K562 (cell line): ENCODE results near the gene CLASP1. TPM values are rescaled to one million over a fixed set of nuclear protein-coding genes. Genes with fewer than 3 reads are reported as not detected.

ENCODE experiments used
- ATAC-seq: fragments of 200-7000 bp; cut with Tn5 transposase; 3 replicates; pipeline ENCODE4 v1.9.1; 2020; ENCODE audit warnings: moderate library complexity
- BruUV-seq: library from RNA; stranded (reverse); fragments of 400-500 nt; replicated peaks from 2 replicates; lab custom pipeline; 2021; lab: Mats Ljungman, UMichigan
- CTCF ChIA-PET: fragments of 300-600 bp; formaldehyde crosslinking; extraction: SDS; loops from one replicate; lab custom pipeline; 2021; ENCODE audit warnings: low intra/inter-chr PET ratio; lab: Yijun Ruan, JAX
- POLR2A ChIA-PET: fragments of 300-600, 350-650 bp; sonication (Branson Sonifier 250); formaldehyde crosslinking; extraction: SDS; loops from one replicate; lab custom pipeline; 2021; ENCODE audit warnings: antibody characterized with exemption, inconsistent platforms; lab: Yijun Ruan, JAX
- DNase-seq, 4 experiments: peaks; one replicate each; pipeline versions ENCODE4 v3.0.0 to v3.0.0-alpha.2; 2011 to 2018; ENCODE audit warnings: low spot score in 3 of 4, mixed read lengths in 3 of 4; ENCODE audit errors: extremely low read depth in 1 of 4
- FAIRE-seq: peaks from 2 replicates; lab custom pipeline; 2011; peaks lifted over from hg19 to GRCh38; lab: Jason Lieb, UNC
- H2AFZ ChIP-seq: 2 replicates; pipeline ENCODE4 v1.6.0; 2011; ENCODE audit warnings: low read depth, low read length, control low read depth, inconsistent platforms
- H3K27ac ChIP-seq: fragments of 200-600 bp; 3 replicates; pipeline ENCODE4 v1.8.0; 2011; ENCODE audit warnings: low read depth, mild to moderate bottlenecking, control low read depth, inconsistent platforms, low read length, moderate library complexity, mixed read lengths; ENCODE audit errors: extremely low read depth
- H3K27me3 ChIP-seq, 2 experiments: fragments of 300-600 bp in 1 of 2; 2 replicates in 1 of 2; 3 replicates in 1 of 2; pipeline versions ENCODE4 v1.6.0 to v1.8.0; 2011; ENCODE audit warnings: inconsistent platforms in 2 of 2, low read length in 2 of 2, mild to moderate bottlenecking in 1 of 2, mixed read lengths in 1 of 2, moderate library complexity in 1 of 2; ENCODE audit not compliant: control insufficient read depth in 2 of 2, insufficient read depth in 2 of 2
- H3K36me3 ChIP-seq: fragments of 300-600 bp; 3 replicates; pipeline ENCODE4 v1.8.0; 2011; ENCODE audit warnings: mild to moderate bottlenecking, low read length, inconsistent platforms; ENCODE audit not compliant: control insufficient read depth, insufficient read depth
- H3K4me1 ChIP-seq, 2 experiments: fragments of 200-600 bp in 1 of 2; replicated peaks in 1 of 2; 2 replicates in 1 of 2; 3 replicates in 1 of 2; pipeline versions ENCODE4 v1.5.1 to v1.8.0; 2011; ENCODE audit warnings: inconsistent platforms in 2 of 2, low read length in 2 of 2, mild to moderate bottlenecking in 1 of 2, mixed read lengths in 1 of 2, moderate library complexity in 1 of 2; ENCODE audit not compliant: control insufficient read depth in 2 of 2, insufficient read depth in 2 of 2
- H3K4me2 ChIP-seq: 2 replicates; pipeline ENCODE4 v1.6.1; 2011; ENCODE audit warnings: low read length, control low read depth, inconsistent platforms, mixed read lengths; ENCODE audit not compliant: insufficient read depth
- H3K4me3 ChIP-seq: fragments of 200-600 bp; sonication (generic), shearing (Covaris generic); 2 replicates; pipeline ENCODE4 v1.5.1; 2016; ENCODE audit warnings: control low read depth, inconsistent platforms
- H3K79me2 ChIP-seq: fragments of 200-600 bp; 3 replicates; pipeline ENCODE4 v1.8.0; 2011; ENCODE audit warnings: low read length, inconsistent platforms; ENCODE audit not compliant: control insufficient read depth, insufficient read depth
- H3K9ac ChIP-seq, 2 experiments: 2 replicates each; pipeline versions ENCODE4 v1.6.0 to v1.6.1; 2011; ENCODE audit warnings: low read depth in 2 of 2, low read length in 2 of 2, control low read depth in 1 of 2, inconsistent platforms in 1 of 2, mild to moderate bottlenecking in 1 of 2, mixed read lengths in 1 of 2; ENCODE audit not compliant: insufficient read depth in 1 of 2
- H3K9me1 ChIP-seq: one replicate; pipeline ENCODE4 v1.6.0; 2011; ENCODE audit warnings: inconsistent platforms, mild to moderate bottlenecking, low read length, moderate library complexity; ENCODE audit not compliant: control insufficient read depth, insufficient read depth
- H3K9me3 ChIP-seq: replicated peaks from 2 replicates; pipeline ENCODE4 v1.5.1; 2011; ENCODE audit warnings: low read depth, low read length, inconsistent platforms; ENCODE audit not compliant: control insufficient read depth, insufficient read depth
- H4K20me1 ChIP-seq: replicated peaks from 2 replicates; pipeline ENCODE4 v1.6.1; 2011; ENCODE audit warnings: low read length, inconsistent platforms, mixed read lengths; ENCODE audit not compliant: control insufficient read depth, insufficient read depth
- CBFA2T3 ChIP-seq: fragments of 450-650 bp; IDR thresholded peaks from 2 replicates; pipeline ENCODE4 v1.6.1; 2017
- CTCFL ChIP-seq: IDR thresholded peaks from 2 replicates; pipeline ENCODE4 v1.6.1; 2011; ENCODE audit warnings: borderline replicate concordance, low read depth, mild to moderate bottlenecking, moderate library complexity, low read length; ENCODE audit not compliant: insufficient read depth, poor library complexity, severe bottlenecking
- E2F3 ChIP-seq: fragments of 250-450 bp; sonication (Bioruptor Pico); IDR thresholded peaks from 2 replicates; pipeline ENCODE4 v1.4.0; 2020; ENCODE audit warnings: mild to moderate bottlenecking
- GTF3C2 ChIP-seq: IDR thresholded peaks from 3 replicates; pipeline ENCODE4 v1.6.1; 2011; ENCODE audit warnings: borderline replicate concordance, mild to moderate bottlenecking, moderate library complexity; ENCODE audit not compliant: insufficient read length; ENCODE audit errors: extremely low read depth
- MEF2A ChIP-seq: IDR thresholded peaks from 2 replicates; pipeline ENCODE4 v1.6.1; 2011; ENCODE audit warnings: low read depth, mild to moderate bottlenecking, low read length, moderate library complexity; ENCODE audit not compliant: control insufficient read depth
- MTF1 ChIP-seq: fragments of 250-450 bp; sonication (Bioruptor Pico); IDR thresholded peaks from 2 replicates; pipeline ENCODE4 v1.9.0; 2021; ENCODE audit warnings: moderate library complexity, mild to moderate bottlenecking, inconsistent platforms, borderline replicate concordance
- NFE2 ChIP-seq: IDR thresholded peaks from 2 replicates; pipeline ENCODE4 v1.6.1; 2014; ENCODE audit warnings: antibody characterized with exemption, low read depth
- NR3C1 ChIP-seq: sonication (generic); formaldehyde crosslinking; IDR thresholded peaks from 2 replicates; pipeline ENCODE4 v1.8.1; 2022; ENCODE audit warnings: missing genetic modification reagents
- PCBP1 ChIP-seq: fragments of 200-400 bp; formaldehyde crosslinking; IDR thresholded peaks from 2 replicates; pipeline ENCODE4 v1.6.1; 2018; ENCODE audit warnings: mild to moderate bottlenecking, low read depth, low read length; ENCODE audit not compliant: poor library complexity, severe bottlenecking
- SNRNP70 ChIP-seq: fragments of 200-400 bp; formaldehyde crosslinking; optimal IDR thresholded peaks from 2 replicates; pipeline ENCODE3; 2017; ENCODE audit warnings: low read depth, low read length
- TAF9B ChIP-seq: fragments of 450-650 bp; IDR thresholded peaks from 2 replicates; pipeline ENCODE4 v1.6.1; 2018; ENCODE audit warnings: mild to moderate bottlenecking; ENCODE audit not compliant: partially characterized antibody
- ZNF354B ChIP-seq: fragments of 250-450 bp; sonication (Bioruptor Pico); IDR thresholded peaks from 2 replicates; pipeline ENCODE4 v1.4.0; 2020
- ZNF584 ChIP-seq: fragments of 200-800 bp; sonication (Bioruptor generic); IDR thresholded peaks from 2 replicates; pipeline ENCODE4 v1.6.1; 2016; ENCODE audit warnings: low read depth, mild to moderate bottlenecking, missing genetic modification characterization, missing compliant biosample characterization
- ZNF717 ChIP-seq: fragments of 250-450 bp; sonication (Bioruptor Pico); IDR thresholded peaks from 2 replicates; pipeline ENCODE4 v1.5.0; 2021
- WGBS: fragments of 100-300 bp; shearing (Covaris generic); methylation state at CpG from one replicate; pipeline ENCODE4 v1.1.6; 2016; ENCODE audit warnings: low coverage, mixed read lengths; ENCODE audit not compliant: insufficient coverage; ENCODE audit errors: missing lambda C conversion rate; 5-methylcytosine and 5-hydroxymethylcytosine counted together
- in situ Hi-C: fragments of 300-500 bp; cut with MboI; formaldehyde crosslinking; loops from 4 replicates; pipeline ENCODE4 v1.15.0; 2018; ENCODE audit warnings: inconsistent platforms, mixed read lengths
- intact Hi-C: fragments of 100-400 bp; cut with micrococcal nuclease; formaldehyde crosslinking; loops from 2 replicates; pipeline ENCODE4 v1.14.2; 2022
- polyA plus RNA-seq, 8 experiments: library from polyadenylated mRNA; depleted of rRNA in 4 of 8; stranded (reverse) in 5 of 8; unstranded in 3 of 8; fragments of >200 nt; fragmentation: Nextera tagmentation in 2 of 8; fragmentation: Illumina TruSeq in 1 of 8; extraction: Ambion mirVana in 2 of 8; extraction: Trizol in 1 of 8; gene quantifications; 2 replicates each; pipeline versions ENCODE4 v1.2.1 to v1.2.3, GENCODE V29; 2011 to 2014; ENCODE audit warnings: inconsistent platforms in 1 of 8, missing spikeins in 1 of 8
- total RNA-seq, 7 experiments: library from RNA; depleted of rRNA in 6 of 7; stranded (reverse); fragments of >200 nt in 6 of 7; fragmentation: Illumina TruSeq in 2 of 7; extraction: Trizol in 2 of 7; gene quantifications; 2 replicates each; pipeline versions ENCODE4 v1.2.1 to v1.2.3, GENCODE V29; 2011 to 2021; ENCODE audit warnings: low replicate concordance in 1 of 7

CLASP1 gene
- total and polyA plus RNA-seq, 9 of the 15 experiments (the other 6 are each of a cell fraction or from before 2014, with no cell fraction given): 1.7 to 40.3 (median 20.7) TPM

DNA sequence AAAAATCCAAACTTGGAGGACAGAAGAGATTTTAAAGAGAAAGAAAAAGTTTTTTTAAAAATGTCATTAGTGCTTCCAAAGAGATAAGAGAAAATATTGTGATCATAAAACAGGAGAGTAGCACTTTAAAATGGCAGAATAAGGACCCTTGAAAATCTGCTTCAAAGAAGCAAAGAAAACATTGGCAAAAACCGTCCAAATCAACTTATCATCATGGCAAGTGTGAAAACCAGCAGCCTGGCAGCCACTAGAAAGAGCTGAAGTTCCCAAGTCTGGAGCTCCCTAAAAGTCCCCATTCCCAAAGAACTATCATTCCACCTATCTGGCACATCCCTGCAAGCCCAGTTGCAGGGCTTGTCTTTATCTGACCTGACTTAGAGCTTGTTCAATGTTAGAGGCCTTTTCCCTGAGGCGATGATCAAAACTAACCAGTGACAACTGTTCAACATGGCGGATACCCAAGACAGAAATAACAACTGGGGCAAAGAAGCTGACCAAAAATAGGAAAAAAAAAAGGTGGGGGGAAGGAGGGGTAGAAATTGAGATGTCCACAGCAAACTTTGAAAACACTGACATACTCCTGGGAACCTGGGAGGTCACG lies 143.2 kb downstream of the CLASP1 start:
- BruUV-seq: no TSS peak

More for the DNA sequence above, 143.2 kb downstream of the CLASP1 start:
- ATAC-seq: no peak; the same call in 2 of the 3 replicates
- no peak overlapping the region for H3K27ac ChIP-seq
- CTCF ChIA-PET: no interaction called here
- no peak for FAIRE-seq
- no peak for TF ChIP-seq NFE2
- no peak for TF ChIP-seq MTF1 (CRISPR knock-in tag)
- TF ChIP-seq CTCFL: no peak
- no peak for TF ChIP-seq CBFA2T3
- TF ChIP-seq ZNF354B (CRISPR knock-in tag): no peak
- TF ChIP-seq PCBP1: no peak
- TF ChIP-seq TAF9B: no peak
- TF ChIP-seq NR3C1 (CRISPR knock-in tag): no peak
- TF ChIP-seq E2F3 (CRISPR knock-in tag): no peak
- no peak for TF ChIP-seq SNRNP70
- no peak for TF ChIP-seq MEF2A
- TF ChIP-seq ZNF717 (CRISPR knock-in tag): no peak
- TF ChIP-seq GTF3C2: no peak
- TF ChIP-seq ZNF584 (CRISPR knock-in tag): no peak
- TF ChIP-seq, all 486 proteins: peak for 0
- intact Hi-C loops: no loop called here
- in situ Hi-C loops: no loop called here
- H3K4me1 ChIP-seq: no peaks in the 10 kb centered on the region
- no peaks in the 10 kb centered on the region for H3K9me1 ChIP-seq
- no peaks in the 10 kb centered on the region for H3K27me3 ChIP-seq
- 82% methylated on average over 4 of the region's 4 CpGs for WGBS
- POLR2A ChIA-PET: interaction anchor here (1.5 kb wide), 2 partner anchors 23 to 24 kb away, joined by 4 to 5 read pairs; partner anchors contain the start of gene RNU4ATAC
- no peak for DNase-seq
- no peak overlapping the region for H2AFZ ChIP-seq
- H3K4me2 ChIP-seq: no peak overlapping the region
- H3K79me2 ChIP-seq: peaks cover 12% of the 10 kb centered on the region; the same call in 2 of the 3 replicates
- H3K4me3 ChIP-seq: no peak overlapping the region
- H3K36me3 ChIP-seq: peaks cover 28% of the 10 kb centered on the region
- H3K9ac ChIP-seq: no peak overlapping the region
- no peaks in the 10 kb centered on the region for H3K9me3 ChIP-seq
- H4K20me1 ChIP-seq: no peaks in the 10 kb centered on the region
